Measurements from ENCODE around the gene KLHL29. TPM values are rescaled to one million over a fixed set of nuclear protein-coding genes. Genes with fewer than 3 reads are reported as not detected.

The KLHL29 gene
- total RNA-seq, 2 experiments from 2014 or later, result 2.5 to 2.7 TPM

- ChIA-PET CTCF (interaction anchor here (0.7 kb wide), 1 partner anchor 127 kb away, joined by 3 read pairs; no protein-coding TSS in a partner anchor), POLR2A (no interaction called here)
- H3K4me3 Mint-ChIP-seq, result no peak overlapping the region
- no peak overlapping the region for H3K27ac ChIP-seq (ENCODE audit: low read depth in 1 of 2, low read length in 2 of 2)
- DNase-seq, result no peak
- H3K4me3 ChIP-seq (ENCODE audit: low read length), result no peak overlapping the region
- no peak overlapping the region for H3K27ac Mint-ChIP-seq
- intact Hi-C loops (cut with DNase I, micrococcal nuclease), result no loop called here
- H3K36me3 ChIP-seq (ENCODE audit: insufficient read depth, low read length), result no peaks in the 10 kb centered on the region
- no peaks in the 10 kb centered on the region for H3K9me3 ChIP-seq (ENCODE audit: control insufficient read depth in 1 of 2, insufficient read depth in 1 of 2, low read length in 2 of 2)
- TF ChIP-seq, protein P1, sequence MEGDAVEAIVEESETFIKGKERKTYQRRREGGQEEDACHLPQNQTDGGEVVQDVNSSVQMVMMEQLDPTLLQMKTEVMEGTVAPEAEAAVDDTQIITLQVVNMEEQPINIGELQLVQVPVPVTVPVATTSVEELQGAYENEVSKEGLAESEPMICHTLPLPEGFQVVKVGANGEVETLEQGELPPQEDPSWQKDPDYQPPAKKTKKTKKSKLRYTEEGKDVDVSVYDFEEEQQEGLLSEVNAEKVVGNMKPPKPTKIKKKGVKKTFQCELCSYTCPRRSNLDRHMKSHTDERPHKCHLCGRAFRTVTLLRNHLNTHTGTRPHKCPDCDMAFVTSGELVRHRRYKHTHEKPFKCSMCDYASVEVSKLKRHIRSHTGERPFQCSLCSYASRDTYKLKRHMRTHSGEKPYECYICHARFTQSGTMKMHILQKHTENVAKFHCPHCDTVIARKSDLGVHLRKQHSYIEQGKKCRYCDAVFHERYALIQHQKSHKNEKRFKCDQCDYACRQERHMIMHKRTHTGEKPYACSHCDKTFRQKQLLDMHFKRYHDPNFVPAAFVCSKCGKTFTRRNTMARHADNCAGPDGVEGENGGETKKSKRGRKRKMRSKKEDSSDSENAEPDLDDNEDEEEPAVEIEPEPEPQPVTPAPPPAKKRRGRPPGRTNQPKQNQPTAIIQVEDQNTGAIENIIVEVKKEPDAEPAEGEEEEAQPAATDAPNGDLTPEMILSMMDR (IDR thresholded peaks at IDR 0.05), result no peak
- H3K36me3 Mint-ChIP-seq (ENCODE audit: low read depth), result no peaks in the 10 kb centered on the region
- no peaks in the 10 kb centered on the region for H3K9me3 Mint-ChIP-seq
- peaks cover 3% of the 10 kb centered on the region for H3K4me1 ChIP-seq (ENCODE audit: insufficient read depth, low read length)
- H3K27me3 ChIP-seq (ENCODE audit: control insufficient read depth in 1 of 2, insufficient read depth in 2 of 2, low read length in 2 of 2), result no peaks in the 10 kb centered on the region
- peaks cover 21% of the 10 kb centered on the region for H3K4me1 Mint-ChIP-seq (ENCODE audit: low read depth)
- no peaks in the 10 kb centered on the region for H3K27me3 Mint-ChIP-seq
- ATAC-seq (ENCODE audit: poor library complexity), result no peak
Observed at GRCh38 chr2:23617167-23617810, 232.3 kb downstream of the KLHL29 start.

DNA sequence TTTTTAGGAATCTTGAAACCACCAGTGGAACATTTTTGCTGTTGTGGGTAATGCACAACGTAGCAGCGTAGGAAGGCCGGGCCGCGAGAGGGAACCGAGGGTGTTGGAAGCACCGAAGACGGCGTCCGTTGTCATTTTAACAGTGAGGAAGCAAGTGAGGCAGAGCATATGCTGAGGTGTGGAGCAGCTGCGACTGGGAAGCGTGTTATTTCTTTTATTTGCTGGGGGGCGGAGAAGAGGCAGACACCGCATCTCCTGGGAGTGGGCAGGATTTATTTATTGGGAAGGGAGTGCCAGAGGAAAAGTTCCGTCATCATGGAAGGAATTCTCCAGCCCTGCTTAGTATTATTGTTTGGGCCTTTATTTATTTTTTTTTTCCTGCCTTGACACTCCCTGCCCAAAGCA lies 232.8 kb downstream of the KLHL29 start:
- Mint-ChIP-seq H3K27me3 (no peaks in the 10 kb centered on the region), H3K4me3 (no peak overlapping the region), H3K9me3 (no peaks in the 10 kb centered on the region), H3K27ac (no peak overlapping the region), H3K4me1 (ENCODE audit: low read depth) (peaks cover 19% of the 10 kb centered on the region), H3K36me3 (ENCODE audit: low read depth) (no peaks in the 10 kb centered on the region)
- H3K36me3 ChIP-seq (ENCODE audit: insufficient read depth, low read length), result no peaks in the 10 kb centered on the region
- DNase-seq, result no peak
- no peaks in the 10 kb centered on the region for H3K27me3 ChIP-seq (ENCODE audit: control insufficient read depth in 1 of 2, insufficient read depth in 2 of 2, low read length in 2 of 2)
- peaks cover 3% of the 10 kb centered on the region for H3K4me1 ChIP-seq (ENCODE audit: insufficient read depth, low read length)
- H3K4me3 ChIP-seq (ENCODE audit: low read length), result no peak overlapping the region
- ATAC-seq (ENCODE audit: poor library complexity), result no peak
- intact Hi-C loops (cut with DNase I, micrococcal nuclease), result no loop called here
- no peak overlapping the region for H3K27ac ChIP-seq (ENCODE audit: low read depth in 1 of 2, low read length in 2 of 2)
- peaks cover 0 to 4% of the 10 kb centered on the region in 2 experiments for H3K9me3 ChIP-seq (ENCODE audit: control insufficient read depth in 1 of 2, insufficient read depth in 1 of 2, low read length in 2 of 2)
- ChIA-PET POLR2A (no interaction called here), CTCF (interaction anchor here (0.7 kb wide), 1 partner anchor 128 kb away, joined by 3 read pairs; no protein-coding TSS in a partner anchor)
- TF ChIP-seq, protein P1 (IDR thresholded peaks at IDR 0.05), result no peak

DNA sequence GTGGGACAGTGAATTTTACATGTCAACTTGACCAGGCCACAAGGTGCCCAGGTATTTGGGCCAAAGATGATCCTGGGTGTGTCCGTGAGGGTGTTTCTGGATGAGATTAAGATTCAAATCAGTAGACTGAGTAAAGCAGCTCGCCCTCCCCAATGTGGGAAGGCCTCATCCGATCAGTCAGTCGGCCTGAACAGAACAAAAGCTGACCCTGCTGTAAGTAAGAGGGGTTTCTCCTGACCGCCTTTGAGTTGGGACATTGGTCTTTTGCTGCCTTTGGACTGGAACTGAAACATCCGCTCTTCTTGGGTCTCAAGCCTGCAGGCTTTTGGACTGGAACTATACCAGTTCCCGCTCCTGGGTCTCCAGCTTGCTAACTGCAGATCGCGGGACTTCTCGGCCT lies 233.3 kb downstream of the KLHL29 start:
- H3K27me3 Mint-ChIP-seq, result no peaks in the 10 kb centered on the region
- H3K27ac Mint-ChIP-seq, result no peak overlapping the region
- ChIA-PET CTCF (no interaction called here), POLR2A (no interaction called here)
- no peak overlapping the region for H3K4me3 ChIP-seq (ENCODE audit: low read length)
- ATAC-seq (ENCODE audit: poor library complexity) (no peak), DNase-seq (no peak)
- no peak overlapping the region for H3K27ac ChIP-seq (ENCODE audit: low read depth in 1 of 2, low read length in 2 of 2)
- intact Hi-C loops (cut with DNase I, micrococcal nuclease), result no loop called here
- no peaks in the 10 kb centered on the region for H3K27me3 ChIP-seq (ENCODE audit: control insufficient read depth in 1 of 2, insufficient read depth in 2 of 2, low read length in 2 of 2)
- no peak overlapping the region for H3K4me3 Mint-ChIP-seq
- H3K36me3 Mint-ChIP-seq (ENCODE audit: low read depth), result no peaks in the 10 kb centered on the region
- H3K4me1 Mint-ChIP-seq (ENCODE audit: low read depth), result peaks cover 15% of the 10 kb centered on the region
- peaks cover 3% of the 10 kb centered on the region for H3K4me1 ChIP-seq (ENCODE audit: insufficient read depth, low read length)
- H3K36me3 ChIP-seq (ENCODE audit: insufficient read depth, low read length), result no peaks in the 10 kb centered on the region
- TF ChIP-seq, protein P1 (IDR thresholded peaks at IDR 0.05), result no peak
- peaks cover 0 to 9% of the 10 kb centered on the region in 2 experiments for H3K9me3 ChIP-seq (ENCODE audit: control insufficient read depth in 1 of 2, insufficient read depth in 1 of 2, low read length in 2 of 2)
- H3K9me3 Mint-ChIP-seq, result no peaks in the 10 kb centered on the region
